ENCODE measurements around the gene LUZP2. TPM values are rescaled to one million over a fixed set of nuclear protein-coding genes. Genes with fewer than 3 reads are reported as not detected.

The LUZP2 gene
- total RNA-seq, 1 donor from 2014 or later: 0.49 TPM

DNA sequence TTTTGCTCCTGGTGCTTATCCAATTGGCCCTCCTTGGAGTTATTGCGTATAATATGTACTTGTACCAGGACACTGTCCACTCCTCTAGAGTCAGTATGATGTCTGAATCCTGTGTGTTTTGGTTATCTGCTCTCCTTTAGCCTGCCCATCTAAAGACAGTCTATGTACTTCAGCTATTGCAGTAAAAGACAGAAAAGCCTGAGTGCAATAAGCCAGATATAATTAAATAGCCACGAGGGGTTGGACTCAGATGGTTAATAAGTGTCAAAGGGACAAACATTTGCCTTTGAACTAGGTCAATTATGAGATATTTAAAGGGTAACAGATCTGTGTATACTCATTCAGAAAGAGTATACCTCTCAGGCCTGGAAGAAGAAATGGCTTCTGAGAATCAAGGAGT, 406.7 kb downstream of the LUZP2 start:
- intact Hi-C loops (cut with DNase I): no loop called here
- Histone ChIP-seq H3K36me3 (no peaks in the 10 kb centered on the region), H3K27me3 (no peaks in the 10 kb centered on the region), H3K4me1 (no peaks in the 10 kb centered on the region), H3K4me3 (no peak overlapping the region), H3K9me3 (no peaks in the 10 kb centered on the region), H3K27ac (no peak overlapping the region)
- TF ChIP-seq POLR2AphosphoS5 (IDR thresholded peaks at IDR 0.05; ENCODE audit: insufficient read depth in 1 of 2, low read depth in 1 of 2) (no peak), POLR2A (IDR thresholded peaks at IDR 0.05) (no peak), CTCF (IDR thresholded peaks at IDR 0.05) (no peak)
- DNase-seq (ENCODE audit: extremely low spot score in 2 of 2): no peak

- no peak overlapping the region for H3K27ac ChIP-seq
- intact Hi-C loops (cut with DNase I): no loop called here
- no peaks in the 10 kb centered on the region for H3K4me1 ChIP-seq
- no peaks in the 10 kb centered on the region for H3K36me3 ChIP-seq
- H3K9me3 ChIP-seq: no peaks in the 10 kb centered on the region
- H3K27me3 ChIP-seq: no peaks in the 10 kb centered on the region
- H3K4me3 ChIP-seq: no peak overlapping the region
- no peak for DNase-seq (ENCODE audit: extremely low spot score in 2 of 2)
- no peak for TF ChIP-seq POLR2AphosphoS5 (IDR thresholded peaks at IDR 0.05; ENCODE audit: insufficient read depth in 1 of 2, low read depth in 1 of 2)
- no peak for TF ChIP-seq POLR2A (IDR thresholded peaks at IDR 0.05)
Measured at GRCh38 chr11:24925091-24925490, 428.2 kb downstream of the LUZP2 start.

DNA sequence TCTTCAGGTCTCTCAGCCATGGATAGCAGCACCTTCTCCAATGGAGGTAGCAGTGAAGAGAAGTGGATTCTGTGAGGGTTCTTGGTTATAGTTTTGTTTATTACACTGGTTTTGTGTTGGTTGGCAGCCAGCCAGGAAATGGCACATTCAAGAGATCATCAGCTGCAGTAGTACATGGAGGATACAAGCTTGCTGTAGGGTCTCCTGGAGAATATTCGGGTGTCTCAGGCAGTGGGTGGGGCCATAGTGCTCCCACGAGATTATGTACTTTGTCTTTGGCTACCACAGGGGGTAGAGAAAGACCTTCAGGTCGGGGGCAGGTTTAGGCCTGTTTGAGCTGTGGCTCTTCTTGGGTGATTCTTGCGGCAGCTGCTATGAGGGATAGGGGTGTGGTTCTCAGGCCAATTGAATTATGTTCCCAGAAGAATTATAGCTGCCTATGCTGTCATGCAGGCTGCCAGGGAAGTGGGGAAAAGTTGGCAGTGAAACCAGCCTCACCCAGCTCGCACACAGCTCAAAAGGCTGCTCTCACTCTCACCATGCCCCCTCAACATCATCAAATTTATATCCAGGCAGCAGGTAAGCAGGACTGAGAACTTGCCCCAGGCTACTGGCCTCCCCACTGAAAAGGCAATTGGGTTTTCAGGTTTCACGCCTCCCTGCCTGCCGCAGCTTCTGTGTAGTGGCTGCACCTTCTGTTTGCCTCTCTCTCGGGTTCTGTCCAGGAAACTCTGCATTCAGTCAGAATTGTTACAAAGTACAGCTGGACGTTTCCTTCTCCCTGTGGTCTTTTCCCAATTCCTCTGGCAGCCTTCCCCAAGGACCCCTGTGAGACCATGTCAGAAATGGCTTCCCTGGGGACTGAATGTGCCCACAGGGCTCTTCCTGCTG, 435.5 kb downstream of the LUZP2 start:
- Histone ChIP-seq H3K4me3 (no peak overlapping the region), H3K27ac (no peak overlapping the region), H3K9me3 (no peaks in the 10 kb centered on the region), H3K27me3 (no peaks in the 10 kb centered on the region), H3K36me3 (no peaks in the 10 kb centered on the region), H3K4me1 (no peaks in the 10 kb centered on the region)
- TF ChIP-seq CTCF (IDR thresholded peaks at IDR 0.05) (no peak), POLR2A (IDR thresholded peaks at IDR 0.05) (no peak), POLR2AphosphoS5 (IDR thresholded peaks at IDR 0.05; ENCODE audit: insufficient read depth in 1 of 2, low read depth in 1 of 2) (no peak)
- intact Hi-C loops (cut with DNase I): no loop called here
- DNase-seq (ENCODE audit: extremely low spot score in 2 of 2): no peak

- TF ChIP-seq POLR2A (IDR thresholded peaks at IDR 0.05): no peak
- TF ChIP-seq POLR2AphosphoS5 (IDR thresholded peaks at IDR 0.05; ENCODE audit: insufficient read depth in 1 of 2, low read depth in 1 of 2): no peak
- no peak for TF ChIP-seq CTCF (IDR thresholded peaks at IDR 0.05)
- intact Hi-C loops (cut with DNase I): no loop called here
Measured at GRCh38 chr11:24934733-24935439, 438.0 kb downstream of the LUZP2 start.

GRCh38 chr11:24944891-24945290, 448.0 kb downstream of the LUZP2 start:
- Histone ChIP-seq H3K36me3 (no peaks in the 10 kb centered on the region), H3K27me3 (no peaks in the 10 kb centered on the region), H3K4me1 (no peaks in the 10 kb centered on the region), H3K27ac (no peak overlapping the region), H3K4me3 (no peak overlapping the region), H3K9me3 (no peaks in the 10 kb centered on the region)
- TF ChIP-seq POLR2AphosphoS5 (IDR thresholded peaks at IDR 0.05; ENCODE audit: insufficient read depth in 1 of 2, low read depth in 1 of 2) (no peak), POLR2A (IDR thresholded peaks at IDR 0.05) (no peak), CTCF (IDR thresholded peaks at IDR 0.05) (no peak)
- intact Hi-C loops (cut with DNase I): no loop called here
- no peak for DNase-seq (ENCODE audit: extremely low spot score in 2 of 2)

More at GRCh38 chr11:24934733-24935439, 438.0 kb downstream of the LUZP2 start:
- Histone ChIP-seq H3K27ac (no peak overlapping the region), H3K27me3 (no peaks in the 10 kb centered on the region), H3K4me3 (no peak overlapping the region), H3K4me1 (no peaks in the 10 kb centered on the region), H3K36me3 (no peaks in the 10 kb centered on the region), H3K9me3 (no peaks in the 10 kb centered on the region)
- DNase-seq (ENCODE audit: extremely low spot score in 2 of 2): no peak
